SK-N-MC (cell line): ENCODE data around the gene IAH1.

Experiments
- DNase-seq: peaks from one replicate; pipeline ENCODE4 v3.0.0-alpha.2; 2011; ENCODE audit warnings: low read depth, low spot score
- H3K27ac ChIP-seq: fragments of 200-600 bp; sonication (generic); 2 replicates; pipeline ENCODE4 v1.5.1; 2016; ENCODE audit warnings: mixed run types
- H3K36me3 ChIP-seq: fragments of 200-600 bp; sonication (generic); 2 replicates; pipeline ENCODE4 v1.6.1; 2017; ENCODE audit warnings: antibody characterized with exemption, low read length, mixed read lengths; ENCODE audit not compliant: insufficient read depth
- H3K4me3 ChIP-seq: fragments of 200-600 bp; sonication (generic); 2 replicates; pipeline ENCODE4 v1.5.1; 2016
- H3K9ac ChIP-seq: fragments of 200-600 bp; sonication (generic); 2 replicates; pipeline ENCODE4 v1.8.0; 2017; ENCODE audit warnings: mixed run types, mixed read lengths; ENCODE audit not compliant: insufficient read length
- H3K9me3 ChIP-seq: fragments of 200-600 bp; sonication (generic); 2 replicates; pipeline ENCODE4 v1.6.1; 2017; ENCODE audit warnings: low read depth, mild to moderate bottlenecking, antibody characterized with exemption, low read length, moderate library complexity, mixed read lengths
- EZH2 ChIP-seq: fragments of 200-600 bp; sonication (generic); IDR thresholded peaks from one replicate; pipeline ENCODE4 v1.6.1; 2017; ENCODE audit warnings: antibody characterized with exemption
- FOXP2 ChIP-seq: optimal IDR thresholded peaks from 2 replicates; pipeline ENCODE3; 2011; ENCODE audit warnings: mild to moderate bottlenecking, moderate library complexity; ENCODE audit not compliant: insufficient read depth; ENCODE audit errors: extremely low read length, control extremely low read depth
- POLR2AphosphoS5 ChIP-seq: IDR thresholded peaks from 2 replicates; pipeline ENCODE4 v1.6.1; 2012; ENCODE audit warnings: mild to moderate bottlenecking, low read depth, low read length, borderline replicate concordance

Gene IAH1

DNA sequence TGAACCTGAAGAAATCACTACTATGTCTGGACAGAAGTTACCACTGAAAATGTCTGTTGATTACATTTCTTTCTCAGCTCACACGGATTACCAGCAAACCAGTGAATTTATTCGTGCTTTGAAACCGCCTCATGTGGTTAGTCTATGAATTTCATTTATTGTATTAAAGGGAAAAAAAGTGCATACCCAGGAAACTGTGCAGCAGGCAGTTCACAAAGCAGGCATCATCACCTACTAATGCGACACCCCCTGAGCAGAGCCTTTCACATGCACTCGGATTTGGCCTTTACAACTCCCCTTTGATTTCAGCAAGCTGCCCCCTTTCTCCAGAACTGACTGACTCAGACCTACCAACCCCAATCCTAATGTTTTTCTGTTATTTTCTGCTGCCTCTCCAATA, 30.8 kb upstream of the IAH1 start:
- TF ChIP-seq POLR2AphosphoS5: no peak
- TF ChIP-seq EZH2: no peak
- TF ChIP-seq FOXP2: no peak

DNA sequence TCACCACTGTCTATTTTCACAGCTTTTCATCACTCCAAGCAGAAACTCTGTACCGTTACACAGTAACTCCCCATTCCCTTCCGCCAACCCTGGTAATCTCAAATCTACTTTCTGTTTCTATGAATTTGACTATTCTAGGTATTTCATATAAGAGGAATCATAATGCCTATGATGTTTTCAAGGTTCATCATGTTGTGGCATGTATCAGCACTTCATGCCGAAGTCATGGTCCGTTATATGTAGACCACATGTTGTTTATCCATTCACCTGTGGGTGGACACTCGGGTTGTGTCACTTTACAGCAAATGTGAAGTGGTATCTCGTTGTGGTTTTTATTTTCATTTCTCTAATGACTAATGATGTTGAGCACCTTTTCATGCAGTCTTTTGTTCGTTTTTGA, 29.3 kb upstream of the IAH1 start:
- Histone ChIP-seq H3K9ac (no peak overlapping the region), H3K9me3 (no peaks in the 10 kb centered on the region), H3K27ac (no peak overlapping the region), H3K4me3 (no peak overlapping the region), H3K36me3 (peaks cover 44% of the 10 kb centered on the region)
- TF ChIP-seq POLR2AphosphoS5 (no peak), EZH2 (no peak), FOXP2 (no peak)
- DNase-seq: no peak

More for the DNA sequence above, 30.8 kb upstream of the IAH1 start:
- no peak for DNase-seq
- Histone ChIP-seq H3K27ac (no peak overlapping the region), H3K4me3 (no peak overlapping the region), H3K9ac (no peak overlapping the region), H3K9me3 (no peaks in the 10 kb centered on the region), H3K36me3 (peaks cover 56% of the 10 kb centered on the region)

DNA sequence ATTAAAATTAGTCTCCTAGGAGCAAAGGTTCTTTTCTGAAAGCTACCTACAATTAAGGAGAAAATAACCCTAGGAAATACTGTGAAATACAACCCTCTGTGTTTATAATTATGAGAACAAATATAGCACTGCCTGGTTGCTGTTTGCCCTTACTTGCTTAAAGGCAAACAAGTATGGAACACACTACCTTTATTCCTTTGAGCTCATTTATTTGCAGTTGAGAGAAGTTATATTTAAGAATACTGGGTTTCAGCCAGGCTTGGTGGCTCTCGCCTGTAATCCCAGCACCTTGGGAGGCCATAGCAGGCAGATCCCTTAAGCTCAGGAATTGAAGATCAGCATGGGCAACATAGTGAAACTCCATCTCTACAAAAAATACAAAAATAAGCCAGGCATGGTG, 23.1 kb upstream of the IAH1 start:
- Histone ChIP-seq H3K27ac (no peak overlapping the region), H3K9ac (no peak overlapping the region), H3K4me3 (no peak overlapping the region), H3K9me3 (no peaks in the 10 kb centered on the region), H3K36me3 (peaks cover 46% of the 10 kb centered on the region)
- TF ChIP-seq EZH2 (no peak), FOXP2 (no peak), POLR2AphosphoS5 (no peak)
- no peak for DNase-seq

DNA sequence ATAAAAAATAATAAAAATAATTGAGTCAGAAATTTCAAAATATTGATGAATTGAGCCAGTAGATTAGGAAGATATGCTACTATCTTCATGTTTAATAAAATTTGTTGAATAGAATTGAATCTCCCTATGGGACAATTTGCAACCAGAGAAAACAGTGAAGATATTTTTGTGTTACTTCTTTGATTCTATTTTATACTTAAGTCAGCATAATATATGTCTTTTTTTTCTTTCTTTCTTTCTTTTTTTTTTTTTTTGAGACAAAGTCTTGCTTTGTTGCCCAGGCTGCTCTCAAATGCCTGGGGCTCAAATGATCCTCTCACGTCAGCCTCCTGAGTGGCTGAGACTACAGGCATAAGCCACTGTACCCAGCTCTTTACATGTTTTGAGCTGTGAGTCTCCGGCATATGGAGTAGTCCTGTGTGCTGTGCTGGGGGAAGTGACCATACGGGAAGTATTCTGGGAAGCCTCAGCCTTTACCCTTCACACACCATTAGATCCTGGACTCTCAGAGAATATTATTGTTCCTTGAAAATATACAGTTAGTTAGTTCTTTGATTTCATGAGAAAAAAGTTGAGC, 13.8 kb upstream of the IAH1 start:
- no peaks in the 10 kb centered on the region for H3K9me3 ChIP-seq
- peak overlapping the region; percentile 25; the same call in 1 of the 2 replicates for H3K27ac ChIP-seq
- no peak for TF ChIP-seq POLR2AphosphoS5
- no peak for TF ChIP-seq EZH2
- H3K9ac ChIP-seq: no peak overlapping the region
- H3K4me3 ChIP-seq: no peak overlapping the region
- no peak for DNase-seq
- peaks cover 46% of the 10 kb centered on the region for H3K36me3 ChIP-seq

DNA sequence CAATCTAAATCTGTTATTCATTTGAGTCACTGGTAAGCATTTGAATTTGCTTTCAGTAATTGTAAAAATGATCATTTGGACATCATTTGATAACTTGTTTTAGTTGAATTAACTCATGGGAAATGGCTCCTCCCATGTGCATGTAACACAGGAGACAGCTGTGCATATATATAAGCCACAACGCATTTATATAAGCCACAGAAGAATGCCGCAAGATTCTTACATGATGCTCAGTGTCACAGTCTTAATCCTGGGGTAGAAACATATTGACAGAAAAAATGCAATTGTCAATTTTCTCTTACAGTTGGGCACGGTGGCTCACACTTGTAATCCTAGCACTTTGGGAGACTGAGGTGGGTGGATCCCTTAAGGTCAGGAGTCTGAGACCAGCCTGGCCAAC, 13.3 kb upstream of the IAH1 start:
- TF ChIP-seq FOXP2 (no peak), EZH2 (no peak), POLR2AphosphoS5 (no peak)
- Histone ChIP-seq H3K27ac (no peak overlapping the region), H3K9ac (no peak overlapping the region), H3K4me3 (no peak overlapping the region), H3K36me3 (peaks cover 48% of the 10 kb centered on the region), H3K9me3 (no peaks in the 10 kb centered on the region)
- no peak for DNase-seq

DNA sequence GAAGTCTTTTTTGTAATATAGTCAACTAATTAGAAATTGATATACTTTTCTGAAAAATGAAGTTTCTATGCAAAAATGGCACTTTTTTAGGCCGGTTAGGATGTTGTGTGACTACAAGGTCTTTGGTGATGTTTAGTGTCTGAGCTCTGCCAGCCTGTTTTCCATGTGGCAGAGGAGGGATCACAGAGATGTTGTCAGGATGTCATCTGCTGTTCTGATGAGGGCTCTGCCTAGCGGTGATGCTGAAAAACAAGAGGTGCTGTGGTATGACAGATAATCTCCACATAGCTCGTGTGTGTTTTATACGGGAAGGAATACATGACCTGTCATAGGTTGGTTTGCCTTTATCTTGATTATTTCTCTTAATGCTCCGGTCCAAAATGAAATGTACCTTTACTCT, 12.0 kb upstream of the IAH1 start:
- peaks cover 38% of the 10 kb centered on the region for H3K36me3 ChIP-seq
- H3K27ac ChIP-seq: no peak overlapping the region
- H3K4me3 ChIP-seq: no peak overlapping the region
- H3K9ac ChIP-seq: no peak overlapping the region
- DNase-seq: no peak
- TF ChIP-seq FOXP2: no peak
- TF ChIP-seq EZH2: no peak
- TF ChIP-seq POLR2AphosphoS5: no peak
- no peaks in the 10 kb centered on the region for H3K9me3 ChIP-seq

DNA sequence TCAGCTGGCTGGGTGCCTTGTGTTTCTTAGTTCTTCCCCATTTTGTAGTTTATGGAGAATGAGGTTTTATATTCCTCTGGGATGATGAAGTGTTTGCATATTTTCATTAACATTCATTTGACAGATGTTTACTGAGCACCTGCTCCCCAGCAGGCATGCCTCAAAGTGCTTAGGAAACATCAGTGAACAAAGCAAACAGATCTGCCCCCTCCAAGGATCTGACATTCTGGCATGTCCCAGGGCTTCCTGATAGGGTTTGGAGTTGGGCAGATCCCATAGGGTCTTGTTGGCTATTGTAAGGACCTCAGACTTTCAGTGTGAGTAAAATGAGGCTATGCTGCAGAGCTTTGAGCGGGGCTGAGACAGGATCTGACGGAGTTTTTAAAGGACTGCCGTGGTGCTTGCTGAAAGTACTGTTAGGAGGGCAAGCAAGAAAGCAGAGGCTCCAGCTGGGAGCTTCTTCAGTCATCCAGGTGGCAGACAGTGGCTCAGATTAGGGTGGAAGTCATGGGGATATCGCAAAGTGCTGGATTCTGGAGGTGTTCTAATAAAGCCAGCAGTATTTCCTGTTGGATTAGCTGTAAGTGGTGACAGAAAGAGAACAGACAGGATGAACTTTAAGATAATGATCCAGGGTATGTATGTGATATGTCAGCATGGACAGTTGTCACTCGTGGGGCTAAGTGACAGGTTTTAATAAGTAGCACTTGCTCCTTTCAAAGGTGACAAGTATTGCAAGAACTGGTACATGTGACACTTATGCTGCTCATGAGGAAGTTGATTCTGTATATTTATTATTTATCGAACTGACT, 11.3 kb upstream of the IAH1 start:
- Histone ChIP-seq H3K9ac (no peak overlapping the region), H3K36me3 (peaks cover 36% of the 10 kb centered on the region), H3K4me3 (no peak overlapping the region), H3K9me3 (no peaks in the 10 kb centered on the region), H3K27ac (no peak overlapping the region)
- no peak for DNase-seq
- TF ChIP-seq EZH2 (no peak), POLR2AphosphoS5 (no peak), FOXP2 (no peak)

DNA sequence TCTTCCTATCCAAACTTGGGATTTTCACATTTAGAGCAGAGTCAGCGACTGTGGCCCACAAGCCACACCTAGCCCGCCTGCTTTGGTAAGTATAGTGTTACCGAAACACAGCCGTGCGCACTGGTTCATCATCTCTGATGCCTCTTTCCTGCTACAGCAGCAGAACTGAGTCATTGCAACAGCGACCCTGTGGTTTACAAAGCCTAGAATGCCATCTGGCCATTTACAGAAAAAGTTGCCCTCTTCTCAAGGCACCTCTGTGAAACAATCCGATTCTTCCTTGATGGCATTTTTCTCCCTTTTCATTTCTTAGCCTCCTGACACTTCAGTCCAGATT, 10.7 kb upstream of the IAH1 start:
- no peaks in the 10 kb centered on the region for H3K9me3 ChIP-seq
- H3K27ac ChIP-seq: no peak overlapping the region
- H3K36me3 ChIP-seq: peaks cover 36% of the 10 kb centered on the region
- TF ChIP-seq EZH2 (no peak), FOXP2 (no peak), POLR2AphosphoS5 (no peak)
- H3K9ac ChIP-seq: no peak overlapping the region
- DNase-seq: no peak
- no peak overlapping the region for H3K4me3 ChIP-seq
